ENCODE results near the gene SFT2D3.

Gene SFT2D3, protein sequence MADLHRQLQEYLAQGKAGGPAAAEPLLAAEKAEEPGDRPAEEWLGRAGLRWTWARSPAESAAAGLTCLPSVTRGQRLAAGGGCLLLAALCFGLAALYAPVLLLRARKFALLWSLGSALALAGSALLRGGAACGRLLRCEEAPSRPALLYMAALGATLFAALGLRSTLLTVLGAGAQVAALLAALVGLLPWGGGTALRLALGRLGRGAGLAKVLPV

GRCh38 chr2:127701193-127701650 is at the start of gene SFT2D3:
TSS of gene SFT2D3 (plus strand) at chr2:127701497. CDS start at chr2:127701529, 32 bp downstream.
- peak; percentile 83 for DNase-seq (ENCODE audit: low read depth)

GRCh38 chr2:127651971-127652550 is 49.2 kb upstream of the SFT2D3 start:
- DNase-seq (ENCODE audit: low read depth): no peak

GRCh38 chr2:127652786-127653357 is 48.4 kb upstream of the SFT2D3 start:
- DNase-seq (ENCODE audit: low read depth): no peak

GRCh38 chr2:127653421-127654083 is 47.7 kb upstream of the SFT2D3 start:
- no peak for DNase-seq (ENCODE audit: low read depth)

DNA sequence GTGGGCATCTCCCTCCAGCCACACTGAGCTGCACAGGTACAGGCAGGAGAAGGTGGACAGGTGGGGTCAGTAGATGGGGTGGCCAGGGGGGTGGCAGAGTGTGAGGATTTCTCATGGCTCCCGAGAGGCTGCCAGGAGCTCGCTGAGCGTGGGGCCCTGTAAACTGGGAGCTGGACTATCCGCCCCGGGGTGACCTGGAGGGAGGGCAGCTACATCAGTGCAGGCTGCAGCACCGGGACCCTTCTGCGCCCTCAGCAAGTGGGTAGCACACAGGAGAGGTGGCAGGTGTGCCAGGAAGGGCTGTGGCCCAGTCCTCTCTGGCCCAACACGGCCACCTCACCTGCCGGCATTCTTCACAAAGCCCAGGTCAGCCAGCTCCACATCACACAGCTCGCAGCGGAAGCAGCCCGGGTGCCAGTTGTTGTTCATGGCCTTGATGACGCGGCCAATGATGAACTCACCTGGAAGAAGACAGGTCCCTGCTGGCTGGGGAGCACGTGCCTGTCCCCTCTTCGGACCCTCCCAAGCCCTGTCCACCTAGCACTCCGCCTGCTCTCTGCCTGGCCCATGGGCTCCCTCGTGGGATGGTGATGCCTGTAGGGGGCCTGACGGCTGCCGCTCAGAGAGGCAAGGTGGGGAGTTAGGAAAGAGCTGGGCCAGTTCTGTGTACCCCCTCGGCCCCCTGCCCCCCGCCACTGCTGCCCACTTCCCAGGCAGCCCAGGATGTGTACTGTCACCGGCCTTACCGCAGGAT is 47.0 kb upstream of the SFT2D3 start:
- no peak for DNase-seq (ENCODE audit: low read depth)

GRCh38 chr2:127654838-127655175 is 46.5 kb upstream of the SFT2D3 start:
- DNase-seq (ENCODE audit: low read depth): no peak

DNA sequence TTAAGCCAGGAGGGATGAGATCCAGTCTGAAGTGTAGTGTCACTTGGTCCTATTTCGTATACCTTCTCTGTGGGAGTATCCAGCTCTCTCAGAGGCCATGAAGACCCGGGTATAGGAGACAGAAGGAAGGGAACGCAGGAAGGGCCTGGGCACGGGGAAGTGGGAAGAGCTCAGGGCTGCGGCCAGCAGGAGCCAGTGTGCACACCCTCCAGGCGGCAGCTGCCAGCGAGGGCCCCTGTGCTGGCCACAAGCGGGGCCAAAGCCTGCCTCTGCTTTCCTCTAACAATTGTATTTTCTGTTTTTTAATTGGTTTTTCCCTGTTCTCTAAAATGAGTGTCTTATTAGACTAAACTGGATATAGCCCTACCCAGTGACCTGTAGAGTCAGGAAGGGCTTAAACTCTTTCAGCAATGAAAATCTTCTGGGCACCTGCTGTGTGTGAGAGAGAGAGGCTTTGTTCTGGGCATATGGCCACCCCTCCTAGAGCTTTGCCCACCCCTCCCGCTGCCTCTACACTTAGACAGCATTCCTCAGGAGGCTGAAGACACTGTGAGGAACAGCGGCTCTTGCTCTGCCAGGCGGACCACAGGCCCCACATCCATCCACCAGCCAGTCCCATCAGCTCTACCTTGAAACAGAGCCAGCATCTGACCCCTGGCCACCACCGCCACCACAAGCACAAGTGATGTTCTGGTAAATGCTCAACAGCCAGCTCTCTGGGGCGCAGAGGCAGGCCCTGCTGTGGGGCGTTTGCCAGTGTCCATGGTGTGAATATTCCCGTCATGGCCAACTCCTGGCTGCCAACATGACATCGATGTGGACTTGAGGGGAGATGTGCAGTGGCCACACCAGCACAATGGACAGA is 45.9 kb upstream of the SFT2D3 start:
- DNase-seq (ENCODE audit: low read depth): no peak

- no peak for DNase-seq (ENCODE audit: low read depth)
These were observed 44.6 kb upstream of the SFT2D3 start for GRCh38 chr2:127656569-127657231.

DNA sequence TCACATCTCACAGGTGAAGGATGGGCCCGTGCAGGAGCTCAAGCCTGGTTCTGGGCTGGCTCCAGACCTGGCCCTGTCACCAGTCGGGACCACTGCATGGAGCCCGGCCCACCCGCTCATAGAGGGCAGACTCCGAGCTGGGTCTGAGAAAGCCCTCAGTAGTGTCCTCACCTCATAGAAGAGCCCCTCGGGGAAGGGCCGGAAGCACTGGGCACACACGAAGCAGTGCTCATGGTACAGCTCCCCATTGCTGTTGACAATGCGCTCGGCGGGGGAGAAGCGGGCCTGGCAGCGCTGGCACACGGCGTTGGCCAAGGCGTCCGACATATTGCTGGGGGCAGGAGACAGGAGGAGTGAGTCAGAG is 44.1 kb upstream of the SFT2D3 start:
- DNase-seq (ENCODE audit: low read depth): no peak

DNA sequence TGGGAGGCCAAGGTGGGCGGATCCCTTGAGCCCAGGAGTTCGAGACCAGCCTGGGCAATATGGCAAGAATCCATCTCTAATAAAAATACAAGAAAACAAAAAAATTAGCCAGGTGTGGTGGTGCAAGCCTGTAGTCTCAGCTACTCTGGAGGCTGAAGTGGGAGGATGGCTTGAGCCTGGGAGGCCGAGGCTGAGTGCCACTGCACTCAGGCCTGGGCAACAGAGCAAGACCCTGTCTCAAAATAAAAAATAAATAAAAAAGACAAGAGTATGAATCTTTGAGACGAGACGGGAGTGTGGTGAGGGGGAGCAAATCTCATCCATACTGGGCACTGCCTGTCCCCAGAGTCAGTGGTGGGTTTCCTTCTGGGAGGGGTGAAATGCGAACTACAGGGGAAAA is 43.2 kb upstream of the SFT2D3 start:
- DNase-seq (ENCODE audit: low read depth): no peak

- no peak for DNase-seq (ENCODE audit: low read depth)
These were observed 42.5 kb upstream of the SFT2D3 start for GRCh38 chr2:127658641-127659407.

DNA sequence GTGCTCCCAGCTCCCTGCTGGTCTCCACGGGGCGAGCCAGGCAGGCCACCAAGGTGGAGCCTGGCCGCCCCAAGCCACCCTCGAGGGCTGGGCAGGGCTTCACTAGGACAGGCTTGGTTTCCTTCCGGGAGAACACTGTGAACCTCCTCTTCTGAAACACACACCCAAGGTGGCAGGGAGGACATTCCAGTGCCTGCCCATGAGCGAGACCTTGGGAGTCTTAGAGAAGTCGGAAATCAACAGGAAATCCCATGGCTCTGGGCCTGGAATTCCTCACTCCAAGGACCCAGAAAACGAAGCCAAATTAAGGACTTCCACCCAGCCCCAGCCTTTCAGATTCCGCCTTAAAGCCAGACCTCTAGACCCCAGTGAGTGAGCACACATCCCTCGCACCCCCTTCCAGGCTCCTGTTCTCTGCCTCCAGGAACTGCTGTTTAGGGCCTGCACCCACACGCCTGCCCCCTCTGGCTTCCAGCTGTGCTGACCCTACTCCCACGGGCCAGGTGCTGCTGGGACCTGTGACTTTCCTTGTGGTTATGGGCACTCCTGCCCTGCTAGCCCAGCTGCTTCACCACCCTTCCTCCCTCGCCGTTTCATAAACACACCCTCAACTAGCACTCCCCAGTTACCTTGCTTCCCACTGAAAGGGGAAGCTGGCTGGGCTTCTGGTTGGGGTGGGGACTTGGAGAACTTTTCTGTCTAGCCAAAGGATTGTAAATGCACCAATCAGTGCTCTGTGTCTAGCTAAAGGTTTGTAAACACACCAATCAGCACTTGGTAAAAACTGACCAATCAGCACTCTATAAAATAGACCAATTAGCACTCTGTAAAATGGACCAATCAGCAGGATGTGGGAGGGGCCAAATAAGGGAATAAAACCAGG is 41.6 kb upstream of the SFT2D3 start:
- no peak for DNase-seq (ENCODE audit: low read depth)

DNA sequence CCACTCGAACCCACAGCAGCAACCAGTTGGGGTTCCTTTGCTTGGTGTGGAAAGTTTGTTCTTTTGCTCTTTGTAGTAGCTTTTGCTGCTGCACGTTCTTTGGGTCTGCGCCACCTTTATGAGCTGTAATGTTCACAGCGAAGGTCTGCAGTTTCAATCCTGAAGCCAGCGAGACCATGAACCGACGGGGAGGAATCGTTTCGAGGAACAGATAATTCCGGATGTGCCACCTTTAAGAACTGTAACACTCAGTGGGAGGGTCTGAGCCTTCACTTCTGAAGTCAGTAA is 41.1 kb upstream of the SFT2D3 start:
- no peak for DNase-seq (ENCODE audit: low read depth)

DNA sequence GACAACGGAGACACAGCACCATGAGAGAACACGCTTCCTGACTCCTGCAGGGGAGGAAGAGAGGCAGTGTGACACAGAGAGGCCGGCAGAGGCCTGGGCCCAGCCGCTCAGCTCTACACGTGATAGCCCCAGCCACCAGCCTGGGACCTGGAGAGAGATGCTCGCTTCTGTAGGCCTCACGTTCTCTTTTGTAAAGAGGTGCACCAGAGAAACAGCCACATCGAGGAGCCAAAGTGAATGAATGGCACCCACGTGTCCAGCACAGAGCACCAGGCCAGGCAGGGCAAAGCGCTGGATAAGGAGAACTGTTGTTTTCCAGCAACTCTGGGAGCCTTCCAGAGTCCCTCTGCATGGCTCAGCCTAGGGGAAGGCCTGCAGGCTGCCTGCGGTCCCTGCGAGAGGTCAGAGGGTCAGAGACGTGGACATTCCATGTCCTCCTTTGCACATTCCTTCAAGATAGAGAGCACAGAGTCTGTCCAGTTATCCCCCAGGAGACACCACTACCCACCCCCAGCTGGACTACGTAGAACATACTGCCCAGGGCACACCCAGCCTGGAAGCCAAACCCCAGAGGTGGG is 40.1 kb upstream of the SFT2D3 start:
- DNase-seq (ENCODE audit: low read depth): no peak

- DNase-seq (ENCODE audit: low read depth): no peak
These were observed 39.3 kb upstream of the SFT2D3 start for GRCh38 chr2:127661949-127662510.

GRCh38 chr2:127662937-127663565 is 38.2 kb upstream of the SFT2D3 start:
- DNase-seq (ENCODE audit: low read depth): no peak

GRCh38 chr2:127663566-127664064 is 37.7 kb upstream of the SFT2D3 start:
- DNase-seq (ENCODE audit: low read depth): no peak

Data from activated T-helper 9 cell treated with anti-CD3 and anti-CD28 coated beads, Interleukin-2, amount 50 U/mL, for 16 hours (primary cell).